RWPE2 (cell line): Measurements from ENCODE around the gene RIPK3.

Experiments used
- ATAC-seq: fragments of 200-7000 bp; cut with Tn5 transposase; 3 replicates; pipeline ENCODE4 v1.9.1; 2021; ENCODE audit warnings: low read depth
- DNase-seq: peaks from one replicate; pipeline ENCODE4 v3.0.0-alpha.2; 2020; ENCODE audit warnings: low spot score
- H3K27ac ChIP-seq: fragments of 450-650 bp; 2 replicates; pipeline ENCODE4 v1.5.1; 2017; ENCODE audit warnings: mild to moderate bottlenecking; ENCODE audit not compliant: poor library complexity, severe bottlenecking
- H3K27me3 ChIP-seq: fragments of 250-450 bp; sonication (Bioruptor Pico); 2 replicates; pipeline ENCODE4 v1.5.1; 2021; ENCODE audit warnings: mild to moderate bottlenecking, moderate library complexity; ENCODE audit not compliant: insufficient read depth, poor library complexity, severe bottlenecking
- H3K36me3 ChIP-seq: fragments of 250-450 bp; sonication (Bioruptor Pico); 2 replicates; pipeline ENCODE4 v1.5.1; 2020; ENCODE audit warnings: low read depth, mild to moderate bottlenecking, moderate library complexity
- H3K4me1 ChIP-seq: fragments of 250-450 bp; sonication (Bioruptor Pico); 2 replicates; pipeline ENCODE4 v1.5.1; 2021; ENCODE audit warnings: mild to moderate bottlenecking, moderate library complexity; ENCODE audit not compliant: insufficient read depth, poor library complexity, severe bottlenecking
- H3K4me3 ChIP-seq: fragments of 250-450 bp; sonication (Bioruptor Pico); 2 replicates; pipeline ENCODE4 v1.5.1; 2021; ENCODE audit warnings: mild to moderate bottlenecking, moderate library complexity; ENCODE audit not compliant: severe bottlenecking
- H3K9me3 ChIP-seq: fragments of 250-450 bp; sonication (Bioruptor Pico); 2 replicates; pipeline ENCODE4 v1.5.1; 2021; ENCODE audit warnings: mild to moderate bottlenecking, moderate library complexity; ENCODE audit not compliant: severe bottlenecking
- CTCF ChIP-seq: fragments of 450-650 bp; IDR thresholded peaks from one replicate; pipeline ENCODE4 v1.5.1; 2017; ENCODE audit warnings: mild to moderate bottlenecking, moderate library complexity; ENCODE audit not compliant: poor library complexity, severe bottlenecking

The RIPK3 gene

GRCh38 chr14:24312736-24313507, 26.9 kb downstream of the RIPK3 start:
- no peaks in the 10 kb centered on the region for H3K9me3 ChIP-seq
- H3K4me1 ChIP-seq, result peaks cover 35% of the 10 kb centered on the region
- no peak for ATAC-seq
- no peak overlapping the region for H3K4me3 ChIP-seq
- peaks cover 8% of the 10 kb centered on the region for H3K36me3 ChIP-seq
- no peak for DNase-seq
- no peak overlapping the region for H3K27ac ChIP-seq
- no peak for TF ChIP-seq CTCF
- H3K27me3 ChIP-seq, result no peaks in the 10 kb centered on the region

- no peak overlapping the region for H3K4me3 ChIP-seq
- no peak for DNase-seq
- H3K4me1 ChIP-seq, result peaks cover 29% of the 10 kb centered on the region
- H3K36me3 ChIP-seq, result peaks cover 8% of the 10 kb centered on the region
- ATAC-seq, result no peak
- H3K27ac ChIP-seq, result no peak overlapping the region
- H3K27me3 ChIP-seq, result no peaks in the 10 kb centered on the region
- no peaks in the 10 kb centered on the region for H3K9me3 ChIP-seq
- no peak for TF ChIP-seq CTCF
Measured at GRCh38 chr14:24311837-24312615, 27.8 kb downstream of the RIPK3 start.

- no peak within 1 kb of the TSS for H3K4me3 ChIP-seq
- TF ChIP-seq CTCF, result peak; percentile 34
- no peak for DNase-seq
- peak within 1 kb of the TSS; percentile 76 for H3K27ac ChIP-seq
- peak; percentile 35 for ATAC-seq
- H3K36me3 ChIP-seq, result peaks cover 11% of the 10 kb centered on the region
- peaks cover 25% of the 10 kb centered on the region for H3K4me1 ChIP-seq
- no peaks in the 10 kb centered on the region for H3K27me3 ChIP-seq
- no peaks in the 10 kb centered on the region for H3K9me3 ChIP-seq
Measured at GRCh38 chr14:24310646-24311604, 28.9 kb downstream of the RIPK3 start, which contains the start of gene LTB4R. TSS of gene LTB4R (plus strand) at chr14:24311502. CDS start at chr14:24315652, 4,150 bp downstream.

GRCh38 chr14:24310265-24310645, 29.5 kb downstream of the RIPK3 start:
- Histone ChIP-seq H3K27me3 (no peaks in the 10 kb centered on the region), H3K36me3 (peaks cover 18% of the 10 kb centered on the region), H3K27ac (peak overlapping the region; percentile 76), H3K4me1 (peaks cover 25% of the 10 kb centered on the region), H3K9me3 (no peaks in the 10 kb centered on the region), H3K4me3 (no peak overlapping the region)
- no peak for TF ChIP-seq CTCF
- peak; percentile 38 for ATAC-seq
- DNase-seq, result no peak
